Cortex of kidney (tissue), 1 donor: ENCODE data around the gene AKAP8L.
"Not testable (repeated sequence)": the region's sequence is repeated elsewhere in the genome, so short reads cannot be mapped to it uniquely, and the experiment has no call there.

Experiments used
- DNase-seq: peaks from one replicate; lab custom pipeline; 2025; lab: John Stamatoyannopoulos, UW

AKAP8L gene

GRCh38 chr19:15379083-15379998 is 39.4 kb downstream of the AKAP8L start, which contains the start of gene AKAP8:
AKAP8 (minus strand) TSS chr19:15379787; CDS start chr19:15379731, 56 bp downstream.
- peak; percentile 84 for DNase-seq

GRCh38 chr19:15378534-15379082 is 40.2 kb downstream of the AKAP8L start:
- no peak for DNase-seq

GRCh38 chr19:15374796-15375440 is 43.9 kb downstream of the AKAP8L start:
- DNase-seq = no peak

- no peak for DNase-seq
Measured at GRCh38 chr19:15374105-15374651, 44.6 kb downstream of the AKAP8L start.

- DNase-seq = no peak
Measured at GRCh38 chr19:15373644-15374043, 45.1 kb downstream of the AKAP8L start.

GRCh38 chr19:15372891-15373301 is 45.9 kb downstream of the AKAP8L start:
- no peak for DNase-seq

- no peak for DNase-seq
Measured at GRCh38 chr19:15372470-15372869, 46.3 kb downstream of the AKAP8L start.

GRCh38 chr19:15371786-15372380 is 46.9 kb downstream of the AKAP8L start:
- no peak for DNase-seq

GRCh38 chr19:15371119-15371518 is 47.7 kb downstream of the AKAP8L start:
- DNase-seq = no peak

- no peak for DNase-seq
Measured at GRCh38 chr19:15369594-15369891, 49.2 kb downstream of the AKAP8L start.

GRCh38 chr19:15368798-15369593 is 49.8 kb downstream of the AKAP8L start:
- no peak for DNase-seq

- DNase-seq = no peak
Measured at GRCh38 chr19:15368051-15368632, 50.6 kb downstream of the AKAP8L start.

- DNase-seq = no peak
Measured at GRCh38 chr19:15367439-15367838, 51.3 kb downstream of the AKAP8L start.

- no peak for DNase-seq
Measured at GRCh38 chr19:15365264-15365663, 53.5 kb downstream of the AKAP8L start.

- DNase-seq = not testable (repeated sequence)
Measured at GRCh38 chr19:15363791-15364190, 55.0 kb downstream of the AKAP8L start.

GRCh38 chr19:15363048-15363447 is 55.7 kb downstream of the AKAP8L start:
- DNase-seq = not testable (repeated sequence)

GRCh38 chr19:15360015-15360414 is 58.8 kb downstream of the AKAP8L start:
- not testable (repeated sequence) for DNase-seq

- DNase-seq = no peak
Measured at GRCh38 chr19:15358918-15359317, 59.9 kb downstream of the AKAP8L start.

GRCh38 chr19:15357906-15358305 is 60.9 kb downstream of the AKAP8L start:
- DNase-seq = no peak

GRCh38 chr19:15354566-15355296 is 64.1 kb downstream of the AKAP8L start:
- DNase-seq = no peak
